ENCODE data around the gene ZC2HC1C. TPM values are rescaled to one million over a fixed set of nuclear protein-coding genes. Genes with fewer than 3 reads are reported as not detected.

ZC2HC1C gene
- total and polyA plus RNA-seq, 9 of the 15 experiments (the other 6 are each of a cell fraction or from before 2014, with no cell fraction given), result 6.3 to 9.2 (median 7.7) TPM

DNA sequence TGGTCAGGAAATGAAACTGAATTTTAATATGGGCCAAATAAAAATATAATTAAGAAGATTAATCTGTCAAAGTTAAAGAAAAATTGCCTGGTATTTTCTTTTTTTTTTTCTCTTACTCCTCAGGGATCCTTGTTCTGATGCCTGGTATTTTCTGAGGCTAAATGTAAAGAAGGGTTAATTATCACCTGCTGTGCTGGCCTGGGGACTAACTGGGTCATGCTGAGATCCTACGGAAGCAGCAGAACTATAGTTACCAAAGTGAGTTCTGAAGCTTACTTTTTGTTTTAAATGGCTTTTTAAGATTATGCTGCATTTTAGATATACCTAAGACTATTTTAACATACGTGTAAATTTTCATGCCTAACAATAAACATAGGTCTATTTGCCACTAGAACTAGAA is 23.3 kb downstream of the ZC2HC1C start:
- ATAC-seq, result no peak
- no peaks in the 10 kb centered on the region for H3K9me3 ChIP-seq (replicated peaks; ENCODE audit: control insufficient read depth, insufficient read depth, low read depth, low read length)
- intact Hi-C loops (cut with micrococcal nuclease) (no loop called here), in situ Hi-C loops (cut with MboI) (no loop called here)
- POLR2A ChIA-PET, result interaction anchor here (0.9 to 1.0 kb wide), 2 partner anchors 9 to 11 kb away, joined by 3 read pairs; no protein-coding TSS in a partner anchor
- H3K27me3 ChIP-seq (ENCODE audit: control insufficient read depth in 2 of 2, insufficient read depth in 2 of 2, low read length in 2 of 2), result no peaks in the 10 kb centered on the region
- no peak overlapping the region for H3K4me2 ChIP-seq (ENCODE audit: insufficient read depth, low read length)
- H3K36me3 ChIP-seq (ENCODE audit: control insufficient read depth, insufficient read depth, low read length), result peaks cover 31% of the 10 kb centered on the region; the same call in 2 of the 3 replicates
- CTCF ChIA-PET (ENCODE audit: low intra/inter-chr PET ratio), result no interaction called here
- H3K9me1 ChIP-seq (ENCODE audit: control insufficient read depth, insufficient read depth, low read length), result no peaks in the 10 kb centered on the region
- H4K20me1 ChIP-seq (replicated peaks; ENCODE audit: control insufficient read depth, insufficient read depth, low read length), result no peaks in the 10 kb centered on the region
- no peaks in the 10 kb centered on the region for H3K4me1 ChIP-seq (replicated peaks in 1 of 2; ENCODE audit: control insufficient read depth in 2 of 2, insufficient read depth in 2 of 2, low read length in 2 of 2)
- FAIRE-seq, result no peak
- no peak for DNase-seq (ENCODE audit: extremely low read depth in 1 of 4, low spot score in 3 of 4)
- WGBS (ENCODE audit: insufficient coverage, low coverage, missing lambda C conversion rate), result 86% methylated on average over 2 of the region's 2 CpGs
- H3K79me2 ChIP-seq (ENCODE audit: control insufficient read depth, insufficient read depth, low read length), result no peaks in the 10 kb centered on the region
- no peak overlapping the region for H3K9ac ChIP-seq (ENCODE audit: insufficient read depth in 1 of 2, low read depth in 2 of 2, low read length in 2 of 2)
- H3K4me3 ChIP-seq, result no peak overlapping the region
- no peak overlapping the region for H3K27ac ChIP-seq (ENCODE audit: extremely low read depth, low read depth, low read length)
- no peak overlapping the region for H2AFZ ChIP-seq (ENCODE audit: low read depth, low read length)
- no TSS peak for BruUV-seq (replicated peaks)
- TF ChIP-seq SIRT6 (IDR thresholded peaks at IDR 0.05; ENCODE audit: low read depth, low read length) (no peak), SAFB (IDR thresholded peaks at IDR 0.05; ENCODE audit: borderline replicate concordance, low read depth, low read length) (no peak), ATF7 (IDR thresholded peaks at IDR 0.05) (no peak), SREBF2 (CRISPR knock-in tag; IDR thresholded peaks at IDR 0.05) (no peak), NCOA1 (IDR thresholded peaks at IDR 0.05; ENCODE audit: low read depth) (no peak), ZC3H8 (IDR thresholded peaks at IDR 0.05) (no peak), ZNF274 (IDR thresholded peaks at IDR 0.05; ENCODE audit: borderline replicate concordance, low read depth, low read length) (no peak), RCOR1 (IDR thresholded peaks at IDR 0.05; ENCODE audit: borderline replicate concordance in 1 of 2, low read depth in 2 of 2, low read length in 2 of 2) (no peak), JUN (IDR thresholded peaks at IDR 0.05; ENCODE audit: borderline replicate concordance, low read depth, low read length) (no peak), JUN (CRISPR knock-in tag; IDR thresholded peaks at IDR 0.05; ENCODE audit: borderline replicate concordance) (no peak)
- TF ChIP-seq, protein P1, sequence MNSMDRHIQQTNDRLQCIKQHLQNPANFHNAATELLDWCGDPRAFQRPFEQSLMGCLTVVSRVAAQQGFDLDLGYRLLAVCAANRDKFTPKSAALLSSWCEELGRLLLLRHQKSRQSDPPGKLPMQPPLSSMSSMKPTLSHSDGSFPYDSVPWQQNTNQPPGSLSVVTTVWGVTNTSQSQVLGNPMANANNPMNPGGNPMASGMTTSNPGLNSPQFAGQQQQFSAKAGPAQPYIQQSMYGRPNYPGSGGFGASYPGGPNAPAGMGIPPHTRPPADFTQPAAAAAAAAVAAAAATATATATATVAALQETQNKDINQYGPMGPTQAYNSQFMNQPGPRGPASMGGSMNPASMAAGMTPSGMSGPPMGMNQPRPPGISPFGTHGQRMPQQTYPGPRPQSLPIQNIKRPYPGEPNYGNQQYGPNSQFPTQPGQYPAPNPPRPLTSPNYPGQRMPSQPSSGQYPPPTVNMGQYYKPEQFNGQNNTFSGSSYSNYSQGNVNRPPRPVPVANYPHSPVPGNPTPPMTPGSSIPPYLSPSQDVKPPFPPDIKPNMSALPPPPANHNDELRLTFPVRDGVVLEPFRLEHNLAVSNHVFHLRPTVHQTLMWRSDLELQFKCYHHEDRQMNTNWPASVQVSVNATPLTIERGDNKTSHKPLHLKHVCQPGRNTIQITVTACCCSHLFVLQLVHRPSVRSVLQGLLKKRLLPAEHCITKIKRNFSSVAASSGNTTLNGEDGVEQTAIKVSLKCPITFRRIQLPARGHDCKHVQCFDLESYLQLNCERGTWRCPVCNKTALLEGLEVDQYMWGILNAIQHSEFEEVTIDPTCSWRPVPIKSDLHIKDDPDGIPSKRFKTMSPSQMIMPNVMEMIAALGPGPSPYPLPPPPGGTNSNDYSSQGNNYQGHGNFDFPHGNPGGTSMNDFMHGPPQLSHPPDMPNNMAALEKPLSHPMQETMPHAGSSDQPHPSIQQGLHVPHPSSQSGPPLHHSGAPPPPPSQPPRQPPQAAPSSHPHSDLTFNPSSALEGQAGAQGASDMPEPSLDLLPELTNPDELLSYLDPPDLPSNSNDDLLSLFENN (IDR thresholded peaks at IDR 0.05; ENCODE audit: low read depth in 2 of 2, low read length in 2 of 2), result no peak
- TF ChIP-seq, protein P2, sequence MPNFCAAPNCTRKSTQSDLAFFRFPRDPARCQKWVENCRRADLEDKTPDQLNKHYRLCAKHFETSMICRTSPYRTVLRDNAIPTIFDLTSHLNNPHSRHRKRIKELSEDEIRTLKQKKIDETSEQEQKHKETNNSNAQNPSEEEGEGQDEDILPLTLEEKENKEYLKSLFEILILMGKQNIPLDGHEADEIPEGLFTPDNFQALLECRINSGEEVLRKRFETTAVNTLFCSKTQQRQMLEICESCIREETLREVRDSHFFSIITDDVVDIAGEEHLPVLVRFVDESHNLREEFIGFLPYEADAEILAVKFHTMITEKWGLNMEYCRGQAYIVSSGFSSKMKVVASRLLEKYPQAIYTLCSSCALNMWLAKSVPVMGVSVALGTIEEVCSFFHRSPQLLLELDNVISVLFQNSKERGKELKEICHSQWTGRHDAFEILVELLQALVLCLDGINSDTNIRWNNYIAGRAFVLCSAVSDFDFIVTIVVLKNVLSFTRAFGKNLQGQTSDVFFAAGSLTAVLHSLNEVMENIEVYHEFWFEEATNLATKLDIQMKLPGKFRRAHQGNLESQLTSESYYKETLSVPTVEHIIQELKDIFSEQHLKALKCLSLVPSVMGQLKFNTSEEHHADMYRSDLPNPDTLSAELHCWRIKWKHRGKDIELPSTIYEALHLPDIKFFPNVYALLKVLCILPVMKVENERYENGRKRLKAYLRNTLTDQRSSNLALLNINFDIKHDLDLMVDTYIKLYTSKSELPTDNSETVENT (CRISPR knock-in tag; IDR thresholded peaks at IDR 0.05), result no peak
- TF ChIP-seq, protein P3, sequence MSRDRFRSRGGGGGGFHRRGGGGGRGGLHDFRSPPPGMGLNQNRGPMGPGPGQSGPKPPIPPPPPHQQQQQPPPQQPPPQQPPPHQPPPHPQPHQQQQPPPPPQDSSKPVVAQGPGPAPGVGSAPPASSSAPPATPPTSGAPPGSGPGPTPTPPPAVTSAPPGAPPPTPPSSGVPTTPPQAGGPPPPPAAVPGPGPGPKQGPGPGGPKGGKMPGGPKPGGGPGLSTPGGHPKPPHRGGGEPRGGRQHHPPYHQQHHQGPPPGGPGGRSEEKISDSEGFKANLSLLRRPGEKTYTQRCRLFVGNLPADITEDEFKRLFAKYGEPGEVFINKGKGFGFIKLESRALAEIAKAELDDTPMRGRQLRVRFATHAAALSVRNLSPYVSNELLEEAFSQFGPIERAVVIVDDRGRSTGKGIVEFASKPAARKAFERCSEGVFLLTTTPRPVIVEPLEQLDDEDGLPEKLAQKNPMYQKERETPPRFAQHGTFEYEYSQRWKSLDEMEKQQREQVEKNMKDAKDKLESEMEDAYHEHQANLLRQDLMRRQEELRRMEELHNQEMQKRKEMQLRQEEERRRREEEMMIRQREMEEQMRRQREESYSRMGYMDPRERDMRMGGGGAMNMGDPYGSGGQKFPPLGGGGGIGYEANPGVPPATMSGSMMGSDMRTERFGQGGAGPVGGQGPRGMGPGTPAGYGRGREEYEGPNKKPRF (IDR thresholded peaks at IDR 0.05; ENCODE audit: low read depth, low read length), result no peak
- TF ChIP-seq, protein P4, sequence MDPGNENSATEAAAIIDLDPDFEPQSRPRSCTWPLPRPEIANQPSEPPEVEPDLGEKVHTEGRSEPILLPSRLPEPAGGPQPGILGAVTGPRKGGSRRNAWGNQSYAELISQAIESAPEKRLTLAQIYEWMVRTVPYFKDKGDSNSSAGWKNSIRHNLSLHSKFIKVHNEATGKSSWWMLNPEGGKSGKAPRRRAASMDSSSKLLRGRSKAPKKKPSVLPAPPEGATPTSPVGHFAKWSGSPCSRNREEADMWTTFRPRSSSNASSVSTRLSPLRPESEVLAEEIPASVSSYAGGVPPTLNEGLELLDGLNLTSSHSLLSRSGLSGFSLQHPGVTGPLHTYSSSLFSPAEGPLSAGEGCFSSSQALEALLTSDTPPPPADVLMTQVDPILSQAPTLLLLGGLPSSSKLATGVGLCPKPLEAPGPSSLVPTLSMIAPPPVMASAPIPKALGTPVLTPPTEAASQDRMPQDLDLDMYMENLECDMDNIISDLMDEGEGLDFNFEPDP (CRISPR knock-in tag; IDR thresholded peaks at IDR 0.05), result no peak

Data from K562 (cell line).